ENCODE measurements around the gene FHDC1.

Gene FHDC1

GRCh38 chr4:152990471-152991131 is 54.5 kb downstream of the FHDC1 start:
- Histone ChIP-seq H3F3A (ENCODE audit: control insufficient read depth, insufficient read depth) (no peaks in the 10 kb centered on the region), H3K4me1 (ENCODE audit: control insufficient read depth, low read length) (no peaks in the 10 kb centered on the region), H3K27me3 (ENCODE audit: control insufficient read depth, low read length) (0 out of 2 replicates have a peak, but pooled peaks cover 2% of the 10 kb centered on the region), H3K9me2 (replicated peaks; ENCODE audit: control insufficient read depth, low read length) (no peaks in the 10 kb centered on the region), H3K9me3 (ENCODE audit: control insufficient read depth, insufficient read depth, low read length) (no peaks in the 10 kb centered on the region), H3K4me3 (ENCODE audit: low read length) (no peak overlapping the region), H3K36me3 (ENCODE audit: control insufficient read depth, low read length) (no peaks in the 10 kb centered on the region), H3K79me2 (ENCODE audit: control insufficient read depth, low read length) (no peaks in the 10 kb centered on the region), H4K20me1 (ENCODE audit: control insufficient read depth, insufficient read depth, low read depth, low read length) (no peaks in the 10 kb centered on the region), H3K4me2 (ENCODE audit: low read length) (no peak overlapping the region), H3K27ac (ENCODE audit: low read depth, low read length) (no peak overlapping the region)
- TF ChIP-seq CTCF (IDR thresholded peaks at IDR 0.05; ENCODE audit: low read depth, low read length, poor library complexity, severe bottlenecking) (no peak), EZH2phosphoT487 (IDR thresholded peaks at IDR 0.05; ENCODE audit: borderline replicate concordance, low read length) (no peak)

DNA sequence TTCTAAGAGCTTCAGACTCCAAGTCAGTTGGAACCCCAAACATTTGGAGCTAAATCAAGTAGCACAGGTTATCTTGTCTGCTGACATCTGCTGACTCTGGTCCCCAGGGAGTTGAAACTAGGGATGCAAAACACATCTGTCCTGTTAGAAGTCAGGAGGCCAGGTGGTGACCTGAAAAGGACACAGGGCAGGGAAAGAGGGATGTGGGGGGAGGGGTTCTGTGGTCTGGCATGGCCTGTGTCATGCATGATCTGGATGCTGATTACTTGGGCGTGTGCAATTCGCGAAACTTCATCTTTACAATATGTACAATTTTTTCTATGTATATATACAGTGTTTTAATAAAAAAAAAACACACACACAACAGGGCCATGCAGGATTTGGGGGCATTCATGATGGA is 55.3 kb downstream of the FHDC1 start:
- no peaks in the 10 kb centered on the region for H3F3A ChIP-seq (ENCODE audit: control insufficient read depth, insufficient read depth)
- H3K27ac ChIP-seq (ENCODE audit: low read depth, low read length), result no peak overlapping the region
- H3K4me2 ChIP-seq (ENCODE audit: low read length), result no peak overlapping the region
- H3K36me3 ChIP-seq (ENCODE audit: control insufficient read depth, low read length), result no peaks in the 10 kb centered on the region
- no peak overlapping the region for H3K4me3 ChIP-seq (ENCODE audit: low read length)
- H3K79me2 ChIP-seq (ENCODE audit: control insufficient read depth, low read length), result no peaks in the 10 kb centered on the region
- no peaks in the 10 kb centered on the region for H3K4me1 ChIP-seq (ENCODE audit: control insufficient read depth, low read length)
- no peaks in the 10 kb centered on the region for H3K9me2 ChIP-seq (replicated peaks; ENCODE audit: control insufficient read depth, low read length)
- no peak for TF ChIP-seq EZH2phosphoT487 (IDR thresholded peaks at IDR 0.05; ENCODE audit: borderline replicate concordance, low read length)
- no peak for TF ChIP-seq CTCF (IDR thresholded peaks at IDR 0.05; ENCODE audit: low read depth, low read length, poor library complexity, severe bottlenecking)
- 0 out of 2 replicates have a peak, but pooled peaks cover 2% of the 10 kb centered on the region for H3K27me3 ChIP-seq (ENCODE audit: control insufficient read depth, low read length)
- H3K9me3 ChIP-seq (ENCODE audit: control insufficient read depth, insufficient read depth, low read length), result no peaks in the 10 kb centered on the region
- H4K20me1 ChIP-seq (ENCODE audit: control insufficient read depth, insufficient read depth, low read depth, low read length), result no peaks in the 10 kb centered on the region

DNA sequence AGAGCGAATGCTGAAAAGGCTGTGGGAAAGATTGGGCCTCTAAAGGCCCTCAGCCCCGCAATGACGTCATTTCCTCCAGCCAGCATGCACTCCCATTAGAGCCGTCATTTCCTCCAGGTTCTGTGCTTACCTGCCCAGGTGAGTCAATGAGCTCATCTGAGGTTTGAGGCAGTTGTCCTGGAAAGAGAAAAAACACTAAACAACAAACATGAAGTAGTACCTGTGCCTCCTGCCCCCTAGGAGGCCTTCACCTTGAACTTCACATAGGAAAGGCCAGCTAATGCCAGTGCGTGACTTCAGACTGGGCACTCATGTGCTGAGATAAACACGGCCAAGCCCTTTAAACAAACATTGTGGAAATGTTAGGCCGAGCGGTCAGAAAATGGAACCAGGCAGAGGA is 55.9 kb downstream of the FHDC1 start:
- Histone ChIP-seq H3K27ac (ENCODE audit: low read depth, low read length) (no peak overlapping the region), H3K27me3 (ENCODE audit: control insufficient read depth, low read length) (0 out of 2 replicates have a peak, but pooled peaks cover 2% of the 10 kb centered on the region), H3K9me2 (replicated peaks; ENCODE audit: control insufficient read depth, low read length) (no peaks in the 10 kb centered on the region), H3F3A (ENCODE audit: control insufficient read depth, insufficient read depth) (no peaks in the 10 kb centered on the region), H3K36me3 (ENCODE audit: control insufficient read depth, low read length) (no peaks in the 10 kb centered on the region), H3K79me2 (ENCODE audit: control insufficient read depth, low read length) (no peaks in the 10 kb centered on the region), H3K4me2 (ENCODE audit: low read length) (no peak overlapping the region), H3K9me3 (ENCODE audit: control insufficient read depth, insufficient read depth, low read length) (no peaks in the 10 kb centered on the region), H3K4me1 (ENCODE audit: control insufficient read depth, low read length) (no peaks in the 10 kb centered on the region), H3K4me3 (ENCODE audit: low read length) (no peak overlapping the region), H4K20me1 (ENCODE audit: control insufficient read depth, insufficient read depth, low read depth, low read length) (no peaks in the 10 kb centered on the region)
- TF ChIP-seq CTCF (IDR thresholded peaks at IDR 0.05; ENCODE audit: low read depth, low read length, poor library complexity, severe bottlenecking) (no peak), EZH2phosphoT487 (IDR thresholded peaks at IDR 0.05; ENCODE audit: borderline replicate concordance, low read length) (no peak)
